Progenitor cell of endocrine pancreas (in vitro differentiated cells): ENCODE results near the gene CDH26. TPM values are rescaled to one million over a fixed set of nuclear protein-coding genes. Genes with fewer than 3 reads are reported as not detected.
A peak's percentile ranks its signal among the peaks of the same experiment; 100 is the strongest.

Experiments
- DNase-seq: peaks from one replicate; pipeline ENCODE4 v3.0.0; 2021; ENCODE audit warnings: low spot score; ENCODE audit not compliant: unreplicated experiment
- H3K27ac Mint-ChIP-seq: 2 replicates; pipeline ENCODE4 v1.8.0; 2021; ENCODE audit warnings: mild to moderate bottlenecking, moderate library complexity, mixed read lengths
- H3K27me3 Mint-ChIP-seq: 2 replicates; pipeline ENCODE4 v1.8.0; 2021; ENCODE audit warnings: mixed read lengths
- H3K36me3 Mint-ChIP-seq: 2 replicates; pipeline ENCODE4 v1.8.0; 2022; ENCODE audit warnings: mixed read lengths; ENCODE audit not compliant: insufficient read depth
- H3K4me1 Mint-ChIP-seq: 2 replicates; pipeline ENCODE4 v1.8.0; 2021; ENCODE audit warnings: low read depth, mixed read lengths
- H3K4me3 Mint-ChIP-seq: 2 replicates; pipeline ENCODE4 v1.8.0; 2021; ENCODE audit warnings: low read depth, mild to moderate bottlenecking, moderate library complexity, mixed read lengths
- H3K9me3 Mint-ChIP-seq: 2 replicates; pipeline ENCODE4 v1.8.0; 2021; ENCODE audit warnings: low read depth, mixed read lengths
- CTCF ChIP-seq: fragments of 200-600 bp; sonication (generic); IDR thresholded peaks from one replicate; pipeline ENCODE4 v1.5.0; 2021; ENCODE audit warnings: antibody characterized with exemption, mild to moderate bottlenecking; ENCODE audit not compliant: unreplicated experiment
- total RNA-seq: library from RNA; stranded (reverse); gene quantifications from 2 replicates; pipeline ENCODE4 v1.2.1, GENCODE V29; 2021

The CDH26 gene
- total RNA-seq, 1 donor from 2014 or later = 17.1 TPM

DNA sequence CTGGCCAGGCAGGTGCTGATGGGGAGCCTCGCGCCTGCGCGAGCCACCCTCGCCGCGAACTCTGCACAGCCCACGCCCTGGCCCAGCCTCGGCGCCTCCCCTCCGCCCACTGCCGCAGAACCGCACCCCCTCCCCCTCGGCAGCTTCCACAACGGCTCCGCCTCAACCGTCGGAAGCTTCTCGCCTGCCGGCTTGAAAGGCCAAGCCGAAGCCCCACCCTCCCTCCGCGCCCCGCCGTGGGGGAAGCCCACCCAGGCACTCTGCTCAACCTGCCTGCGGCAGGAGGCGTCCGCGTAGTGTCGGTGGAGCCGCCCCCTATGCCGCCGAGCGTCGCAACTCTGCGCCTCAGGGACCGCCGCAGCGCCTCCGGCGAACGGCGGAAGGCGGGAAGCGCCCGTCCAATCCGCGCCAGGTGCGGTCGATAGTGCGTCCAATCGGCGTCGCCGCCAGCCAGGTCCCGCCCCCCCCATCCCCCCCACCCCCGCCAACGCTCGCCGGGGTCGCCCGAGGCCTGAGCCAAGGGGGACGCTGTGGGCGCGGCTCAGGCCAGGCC is 24.9 kb upstream of the CDH26 start, which contains the start of gene SYCP2:
TSS of gene SYCP2 (minus strand) at position 342 of the 553 bp plus-strand sequence. CDS start 11,224 bp downstream, outside the sequence.
- peaks cover 25% of the 10 kb centered on the region for H3K4me1 Mint-ChIP-seq
- peaks cover 14% of the 10 kb centered on the region for H3K27me3 Mint-ChIP-seq
- DNase-seq = no peak
- H3K4me3 Mint-ChIP-seq = peak within 1 kb of the TSS; percentile 67
- peak within 1 kb of the TSS; percentile 49 for H3K27ac Mint-ChIP-seq
- H3K36me3 Mint-ChIP-seq = peaks cover 7% of the 10 kb centered on the region
- no peak for TF ChIP-seq CTCF
- peaks cover 3% of the 10 kb centered on the region for H3K9me3 Mint-ChIP-seq

- Mint-ChIP-seq H3K27me3 (peaks cover 14% of the 10 kb centered on the region), H3K27ac (peak overlapping the region; percentile 49)
- peak; percentile 99 for TF ChIP-seq CTCF
Measured at GRCh38 chr20:59933849-59934585, 24.2 kb upstream of the CDH26 start.

DNA sequence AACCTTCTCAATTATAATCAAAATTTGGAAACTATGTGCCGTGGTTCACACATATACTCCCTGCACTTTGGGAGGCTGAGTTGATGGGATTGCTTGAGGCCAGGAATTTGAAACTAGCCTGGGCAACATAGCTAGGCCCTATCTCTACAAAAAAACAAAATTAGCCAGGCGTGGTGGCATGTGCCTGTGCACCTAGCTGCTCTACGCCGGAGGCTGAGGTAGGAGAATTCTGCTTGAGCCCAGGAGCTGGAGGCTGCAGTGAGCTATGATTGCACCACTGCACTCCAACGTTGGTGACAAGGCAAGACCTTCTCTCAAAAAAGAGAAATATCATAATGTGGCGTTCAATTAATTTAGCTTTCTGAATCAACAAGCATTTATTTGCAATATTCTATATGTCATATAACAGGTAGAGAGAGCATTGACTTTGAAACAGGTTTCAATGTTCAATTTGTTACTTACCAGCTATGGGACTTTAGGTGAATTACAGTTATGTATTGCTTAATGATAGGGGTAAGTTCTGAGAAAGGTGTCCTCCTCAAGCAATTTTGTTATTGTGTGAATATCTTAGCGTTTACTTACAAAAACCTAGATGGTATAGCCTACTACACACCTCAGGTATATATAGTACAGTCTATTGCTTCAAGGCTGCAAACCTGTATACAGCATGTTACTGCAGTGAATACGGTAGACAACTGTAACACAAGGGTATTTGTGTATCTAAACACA is 22.6 kb upstream of the CDH26 start:
- Mint-ChIP-seq H3K4me3 (no peak overlapping the region), H3K27me3 (peaks cover 14% of the 10 kb centered on the region)

More at GRCh38 chr20:59933849-59934585, 24.2 kb upstream of the CDH26 start:
- peak; percentile 76 for DNase-seq
- H3K9me3 Mint-ChIP-seq = peaks cover 3% of the 10 kb centered on the region
- peaks cover 27% of the 10 kb centered on the region for H3K4me1 Mint-ChIP-seq
- peaks cover 11% of the 10 kb centered on the region for H3K36me3 Mint-ChIP-seq
- peak overlapping the region; percentile 67 for H3K4me3 Mint-ChIP-seq

DNA sequence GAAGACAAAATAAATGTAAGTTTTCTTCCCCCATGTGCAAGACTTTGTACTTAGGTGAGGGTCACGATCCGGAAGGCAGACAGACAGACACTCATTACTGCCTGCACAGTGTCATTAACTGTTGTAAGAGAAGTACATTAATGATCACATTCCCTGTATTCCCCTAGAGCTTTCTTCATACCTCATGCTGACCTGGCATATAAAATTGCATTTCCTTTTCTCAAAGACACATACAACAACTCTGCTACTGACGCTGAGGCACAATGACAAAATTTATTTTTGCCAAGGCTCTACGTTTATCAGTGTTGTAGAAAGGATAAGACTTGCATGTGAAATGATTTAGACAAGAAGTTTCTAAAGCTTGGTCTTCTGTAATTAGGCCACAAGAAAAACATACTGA is 21.8 kb upstream of the CDH26 start:
- no peak overlapping the region for H3K27ac Mint-ChIP-seq
- H3K9me3 Mint-ChIP-seq = peaks cover 3% of the 10 kb centered on the region
- no peak overlapping the region for H3K4me3 Mint-ChIP-seq
- peaks cover 26% of the 10 kb centered on the region for H3K4me1 Mint-ChIP-seq
- peaks cover 11% of the 10 kb centered on the region for H3K36me3 Mint-ChIP-seq
- peaks cover 14% of the 10 kb centered on the region for H3K27me3 Mint-ChIP-seq
- no peak for TF ChIP-seq CTCF
- no peak for DNase-seq

More for the DNA sequence above, 22.6 kb upstream of the CDH26 start:
- Mint-ChIP-seq H3K9me3 (peaks cover 3% of the 10 kb centered on the region), H3K4me1 (peaks cover 23% of the 10 kb centered on the region), H3K36me3 (peaks cover 11% of the 10 kb centered on the region), H3K27ac (no peak overlapping the region)
- DNase-seq = no peak
- TF ChIP-seq CTCF = no peak

DNA sequence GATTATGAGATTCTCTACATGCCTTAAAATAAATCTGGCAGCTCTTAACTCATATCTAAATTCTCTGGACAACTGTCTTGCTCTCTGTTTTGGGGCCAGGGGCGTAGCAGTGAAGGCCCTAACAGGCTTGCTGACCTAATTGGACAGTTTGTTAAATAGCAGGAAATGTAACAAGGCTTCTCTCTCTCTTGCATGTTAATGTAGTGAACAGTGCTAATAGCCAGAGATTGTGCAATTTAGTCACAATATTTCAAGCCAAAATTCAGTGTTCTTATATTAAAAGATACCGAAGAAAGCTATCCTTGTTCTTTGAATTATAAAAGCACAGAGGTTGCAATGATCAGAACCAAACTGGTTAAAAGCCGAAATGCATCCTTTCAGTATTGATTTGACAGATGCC is 21.1 kb upstream of the CDH26 start:
- Mint-ChIP-seq H3K27me3 (peaks cover 14% of the 10 kb centered on the region), H3K36me3 (peaks cover 11% of the 10 kb centered on the region), H3K27ac (no peak overlapping the region), H3K4me3 (peak overlapping the region; percentile 5), H3K9me3 (no peaks in the 10 kb centered on the region), H3K4me1 (peaks cover 23% of the 10 kb centered on the region)
- TF ChIP-seq CTCF = no peak
- DNase-seq = no peak
